VCaP (cell line): ENCODE data around the gene CLDN34.

ENCODE experiments used
- H3K27ac ChIP-seq: fragments of 450-650 bp; 2 replicates; pipeline ENCODE4 v1.5.1; 2017
- CTCF ChIP-seq: fragments of 450-650 bp; conservative IDR thresholded peaks from 2 replicates; pipeline ENCODE4 v1.5.1; 2017; ENCODE audit warnings: mild to moderate bottlenecking, moderate library complexity

The CLDN34 gene

GRCh38 chrX:9948406-9948805 lies 18.8 kb upstream of the CLDN34 start:
- no peak for TF ChIP-seq CTCF

GRCh38 chrX:9952300-9952699 lies 14.9 kb upstream of the CLDN34 start:
- no peak for TF ChIP-seq CTCF
- no peak overlapping the region for H3K27ac ChIP-seq

More at GRCh38 chrX:9948406-9948805, 18.8 kb upstream of the CLDN34 start:
- H3K27ac ChIP-seq = peak overlapping the region; percentile 22; the same call in 1 of the 2 replicates

- TF ChIP-seq CTCF = no peak
- no peak overlapping the region for H3K27ac ChIP-seq
These were observed 13.8 kb upstream of the CLDN34 start for GRCh38 chrX:9953396-9953795.

- no peak for TF ChIP-seq CTCF
- no peak overlapping the region for H3K27ac ChIP-seq
These were observed 11.7 kb upstream of the CLDN34 start for GRCh38 chrX:9955506-9955905.

GRCh38 chrX:9957743-9958142 lies 9.4 kb upstream of the CLDN34 start:
- no peak overlapping the region for H3K27ac ChIP-seq
- TF ChIP-seq CTCF = no peak; the same call in 1 of the 2 replicates

GRCh38 chrX:9958183-9958582 lies 9.0 kb upstream of the CLDN34 start:
- no peak for TF ChIP-seq CTCF
- no peak overlapping the region for H3K27ac ChIP-seq

- H3K27ac ChIP-seq = no peak overlapping the region
- TF ChIP-seq CTCF = no peak
These were observed 5.4 kb upstream of the CLDN34 start for GRCh38 chrX:9961750-9962149.

GRCh38 chrX:9977635-9978034 lies 10.5 kb downstream of the CLDN34 start:
- TF ChIP-seq CTCF = no peak
- no peak overlapping the region for H3K27ac ChIP-seq
